Pulmonary artery endothelial cell (primary cell): ENCODE measurements around the gene NTSR1. TPM values are rescaled to one million over a fixed set of nuclear protein-coding genes. Genes with fewer than 3 reads are reported as not detected.

ENCODE experiments used
- DNase-seq: peaks from one replicate; pipeline ENCODE4 v3.0.0-alpha.2; 2011; ENCODE audit warnings: low read depth, low spot score
- total RNA-seq: library from RNA; depleted of rRNA; stranded (reverse); fragments of >200 nt; gene quantifications from 2 replicates; pipeline ENCODE4 v1.2.3, GENCODE V29; 2014

NTSR1 gene
- total RNA-seq, 1 donor from 2014 or later: 2.2 TPM

DNA sequence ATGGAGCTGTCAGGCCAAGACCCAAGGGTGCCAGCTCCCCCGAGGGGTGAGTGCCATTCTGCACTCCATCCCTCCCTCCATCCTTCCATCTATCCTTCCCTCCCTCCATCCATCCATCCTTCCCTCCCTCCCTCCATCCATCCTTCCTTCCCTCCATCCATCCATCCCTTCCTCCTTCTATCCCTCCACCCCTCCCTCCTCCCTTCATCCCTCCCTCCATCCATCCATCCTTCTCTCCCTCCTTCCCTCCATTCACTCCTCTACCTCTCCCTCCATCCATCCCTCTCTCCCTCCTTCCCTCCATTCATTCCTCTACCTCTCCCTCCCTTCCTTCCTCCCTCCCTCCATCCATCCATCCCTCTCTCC lies 46.3 kb downstream of the NTSR1 start:
- no peak for DNase-seq

GRCh38 chr20:62755817-62756724 lies 47.4 kb downstream of the NTSR1 start:
- DNase-seq: no peak

DNA sequence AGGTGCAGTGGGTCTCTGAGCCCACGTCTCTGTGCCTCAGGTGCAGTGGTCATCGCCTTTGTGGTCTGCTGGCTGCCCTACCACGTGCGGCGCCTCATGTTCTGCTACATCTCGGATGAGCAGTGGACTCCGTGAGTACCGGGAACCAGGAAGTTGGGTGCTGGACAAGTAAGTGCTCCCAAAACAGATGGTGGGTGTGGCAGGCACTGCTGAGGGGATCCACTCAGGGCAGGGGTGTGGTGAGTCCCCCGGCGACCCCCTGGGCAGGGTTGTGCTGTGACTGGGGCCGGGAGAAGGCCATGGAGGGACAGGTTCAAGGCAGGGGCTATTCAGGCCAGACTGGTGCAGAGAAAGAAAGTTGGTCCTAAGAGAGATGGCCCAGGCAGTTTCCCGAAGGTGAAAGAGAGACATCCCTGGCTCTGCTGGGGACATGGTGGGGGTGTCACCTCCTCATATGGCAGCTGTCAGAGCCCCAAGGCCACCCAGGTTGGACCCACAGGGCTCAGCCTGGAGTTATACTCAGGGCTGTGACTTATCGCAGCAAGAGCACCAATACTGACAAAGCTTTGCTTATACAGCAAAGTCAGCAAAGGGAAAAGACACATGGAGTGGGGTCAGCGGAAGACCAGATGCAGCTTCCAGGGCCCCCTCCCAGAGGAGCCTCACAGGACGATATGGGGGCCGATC lies 49.7 kb downstream of the NTSR1 start:
- DNase-seq: no peak

DNA sequence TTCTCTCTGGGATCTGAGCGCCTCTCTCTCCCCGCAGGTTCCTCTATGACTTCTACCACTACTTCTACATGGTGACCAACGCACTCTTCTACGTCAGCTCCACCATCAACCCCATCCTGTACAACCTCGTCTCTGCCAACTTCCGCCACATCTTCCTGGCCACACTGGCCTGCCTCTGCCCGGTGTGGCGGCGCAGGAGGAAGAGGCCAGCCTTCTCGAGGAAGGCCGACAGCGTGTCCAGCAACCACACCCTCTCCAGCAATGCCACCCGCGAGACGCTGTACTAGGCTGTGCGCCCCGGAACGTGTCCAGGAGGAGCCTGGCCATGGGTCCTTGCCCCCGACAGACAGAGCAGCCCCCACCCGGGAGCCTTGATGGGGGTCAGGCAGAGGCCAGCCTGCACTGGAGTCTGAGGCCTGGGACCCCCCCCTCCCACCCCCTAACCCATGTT lies 51.4 kb downstream of the NTSR1 start:
- no peak for DNase-seq

GRCh38 chr20:62760471-62760855 lies 51.8 kb downstream of the NTSR1 start:
- DNase-seq: no peak

GRCh38 chr20:62760856-62761758 lies 52.5 kb downstream of the NTSR1 start:
- DNase-seq: no peak

GRCh38 chr20:62761759-62762131 lies 53.1 kb downstream of the NTSR1 start:
- no peak for DNase-seq

GRCh38 chr20:62762376-62762775 lies 53.7 kb downstream of the NTSR1 start:
- no peak for DNase-seq

GRCh38 chr20:62762801-62763368 lies 54.2 kb downstream of the NTSR1 start:
- DNase-seq: no peak

DNA sequence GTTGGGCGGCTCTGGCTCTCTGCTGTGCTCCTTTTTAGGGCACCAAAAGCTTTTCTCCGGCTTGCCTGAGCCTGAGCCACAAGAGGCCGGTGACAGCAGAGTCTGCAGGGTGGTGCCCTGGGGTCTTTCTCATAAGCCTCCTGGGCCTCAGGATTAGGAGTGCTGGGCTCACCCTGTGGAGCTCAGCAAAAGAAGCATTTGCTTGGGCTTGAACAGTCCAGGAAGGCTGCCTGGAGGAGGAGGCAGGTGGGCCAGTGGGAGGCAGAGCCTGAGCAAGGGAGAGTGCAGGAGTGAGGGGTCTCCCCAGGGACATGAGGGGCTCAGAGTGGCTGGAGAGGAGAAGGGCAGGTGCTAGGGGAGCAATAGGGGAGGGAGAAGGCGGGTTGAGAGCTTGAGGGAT lies 54.8 kb downstream of the NTSR1 start:
- DNase-seq: no peak

- DNase-seq: no peak
Observed at GRCh38 chr20:62764156-62764935, 55.7 kb downstream of the NTSR1 start.

DNA sequence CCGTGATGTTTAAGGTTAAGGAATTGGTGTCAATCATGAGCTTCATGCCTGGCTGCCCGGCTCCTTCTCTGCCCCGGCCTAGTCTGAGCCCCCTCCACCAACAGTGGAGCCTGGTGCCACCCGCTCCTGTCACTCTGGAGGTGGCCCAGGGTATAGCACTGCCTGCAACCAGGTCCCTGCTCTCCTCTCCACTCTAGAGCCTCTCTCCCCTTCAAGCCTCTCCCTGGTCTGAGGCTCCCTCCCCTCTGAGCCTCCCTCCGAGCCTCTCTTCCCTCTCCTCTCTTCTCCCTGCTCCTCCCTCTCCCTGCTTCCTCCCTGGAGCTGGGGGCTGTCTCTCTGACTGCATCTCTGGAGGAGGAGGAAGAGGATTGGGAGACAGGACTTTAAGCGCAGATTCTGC lies 56.4 kb downstream of the NTSR1 start:
- DNase-seq: no peak

- DNase-seq: no peak
Observed at GRCh38 chr20:62765432-62766070, 56.9 kb downstream of the NTSR1 start.

- DNase-seq: no peak
Observed at GRCh38 chr20:62766071-62766450, 57.4 kb downstream of the NTSR1 start.

DNA sequence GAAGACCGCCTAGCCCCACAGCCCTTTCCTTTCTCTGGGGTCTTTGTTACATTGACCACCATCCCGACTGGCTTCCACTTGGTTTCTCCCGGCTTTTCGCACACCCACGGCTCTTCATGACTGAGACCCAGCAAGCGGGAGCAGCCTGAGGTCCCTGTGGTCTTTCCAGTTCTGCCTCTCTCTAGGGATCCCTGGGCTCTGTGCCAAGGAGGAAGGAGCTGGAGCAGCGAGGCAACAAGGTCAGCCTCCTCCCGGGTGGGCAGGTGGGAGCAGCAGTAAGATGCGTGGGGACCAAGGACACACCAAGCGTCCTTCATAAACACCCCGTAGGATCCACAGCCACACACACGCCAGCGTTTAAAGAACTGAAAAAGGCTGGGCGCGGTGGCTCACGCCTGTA lies 58.1 kb downstream of the NTSR1 start:
- no peak for DNase-seq

- DNase-seq: no peak
Observed at GRCh38 chr20:62768234-62768546, 59.6 kb downstream of the NTSR1 start.

- DNase-seq: no peak
Observed at GRCh38 chr20:62768551-62769287, 60.1 kb downstream of the NTSR1 start.

DNA sequence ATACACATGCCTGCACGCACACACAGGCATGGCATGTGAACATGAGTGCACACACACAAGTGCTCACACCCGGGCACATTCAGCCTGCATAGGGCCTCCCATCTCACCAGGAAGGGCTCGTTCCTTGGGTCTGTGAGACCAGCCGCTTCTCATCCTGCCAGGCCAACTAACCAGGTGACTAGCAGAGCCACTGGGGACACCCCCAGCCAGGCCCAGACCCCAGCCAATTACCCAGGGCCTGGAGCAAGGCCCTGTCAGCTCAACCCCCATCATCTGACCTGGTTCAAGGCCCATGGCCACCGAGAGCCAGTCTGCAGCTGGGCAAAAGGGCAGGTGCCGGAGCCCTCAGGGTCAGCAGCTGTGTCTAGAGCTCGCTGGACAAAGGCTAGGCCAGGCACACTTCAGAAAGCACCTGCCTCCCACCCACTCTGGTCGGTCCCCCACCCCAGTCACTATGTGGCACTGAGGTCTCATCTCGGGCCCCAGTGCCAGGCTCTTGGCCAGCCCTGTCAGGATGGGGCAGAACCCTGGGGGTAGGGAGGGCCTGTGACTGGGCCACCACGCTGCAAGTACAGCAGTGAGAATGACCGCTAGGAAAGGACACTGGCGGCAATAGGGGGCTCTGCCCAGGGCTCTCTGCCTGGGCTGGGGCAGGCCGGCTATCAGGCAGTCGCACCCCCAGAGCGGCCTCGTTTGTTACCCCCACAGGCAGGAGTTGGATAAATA lies 60.9 kb downstream of the NTSR1 start:
- no peak for DNase-seq
